GM19043 (cell line): ENCODE results near the gene CREG1.
A peak's percentile ranks its signal among the peaks of the same experiment; 100 is the strongest.
"Not testable (repeated sequence)": the region's sequence is repeated elsewhere in the genome, so short reads cannot be mapped to it uniquely, and the experiment has no call there.

Experiments used
- ATAC-seq: cut with Tn5 transposase; IDR thresholded peaks from one replicate; pipeline ENCODE4 v1.9.1; 2021; ENCODE audit warnings: low read depth; ENCODE audit not compliant: unreplicated experiment

The CREG1 gene

GRCh38 chr1:167565922-167566321, 12.4 kb upstream of the CREG1 start:
- ATAC-seq: no peak

DNA sequence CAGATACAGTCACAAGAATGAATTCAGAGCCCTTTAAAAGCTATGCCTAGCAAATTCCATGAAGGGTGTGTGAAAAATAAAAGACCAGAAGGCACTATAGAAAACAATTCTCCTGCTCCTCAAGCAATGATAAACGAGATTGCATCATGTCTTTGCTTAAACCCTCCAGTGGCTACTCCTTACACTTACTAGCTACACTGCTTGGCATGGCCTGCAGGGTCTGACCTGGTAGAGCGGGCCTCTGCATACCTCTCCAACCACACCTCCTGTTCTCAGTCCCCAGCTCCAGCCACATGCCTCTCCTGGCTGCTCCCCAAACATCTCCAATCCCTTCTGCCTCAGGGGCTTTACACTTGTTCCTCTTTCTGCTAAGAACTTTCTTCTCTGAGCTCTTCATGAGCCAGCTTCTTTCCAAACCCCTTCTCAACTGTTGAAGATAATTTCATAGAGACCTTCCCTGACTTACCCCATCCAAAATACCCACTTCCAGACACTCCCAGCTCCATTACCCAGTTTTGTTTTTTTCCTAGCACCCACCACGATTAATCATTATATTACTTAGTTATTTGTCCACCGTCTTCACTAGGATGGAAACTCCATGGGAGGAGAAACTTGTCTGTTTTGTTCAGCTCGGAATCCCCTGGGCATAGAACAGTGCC, 11.2 kb upstream of the CREG1 start:
- ATAC-seq: no peak

GRCh38 chr1:167563579-167564246, 10.2 kb upstream of the CREG1 start:
- ATAC-seq: no peak

- no peak for ATAC-seq
These were observed 9.1 kb upstream of the CREG1 start for GRCh38 chr1:167562702-167563101.

- ATAC-seq: no peak
These were observed 8.2 kb upstream of the CREG1 start for GRCh38 chr1:167561753-167562152.

GRCh38 chr1:167555971-167556714, 2.6 kb upstream of the CREG1 start:
- ATAC-seq: no peak

- ATAC-seq: not testable (repeated sequence)
These were observed 1.5 kb upstream of the CREG1 start for GRCh38 chr1:167555072-167555471.

- peak; percentile 8 for ATAC-seq
These were observed 642 bp upstream of the CREG1 start for GRCh38 chr1:167554028-167554779.

DNA sequence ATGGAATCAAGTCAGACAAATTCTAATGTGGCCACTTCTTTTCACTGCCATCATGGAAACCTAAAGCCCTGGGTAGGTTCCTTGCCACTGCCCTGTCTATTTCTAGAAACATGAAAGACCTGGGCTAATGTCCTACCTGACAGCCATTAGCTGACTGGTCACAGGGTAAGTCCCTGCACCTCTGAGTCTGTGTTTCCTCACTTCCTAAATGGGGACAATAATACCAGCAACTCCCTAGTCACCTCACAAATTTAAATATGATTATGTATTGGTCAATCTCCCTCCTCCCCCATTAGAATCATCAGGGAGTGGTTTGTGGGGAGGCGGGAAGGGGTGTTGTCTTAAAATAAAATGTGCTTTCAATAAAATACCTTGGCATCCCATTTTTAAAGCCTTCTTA, 2.2 kb downstream of the CREG1 start:
- no peak for ATAC-seq

DNA sequence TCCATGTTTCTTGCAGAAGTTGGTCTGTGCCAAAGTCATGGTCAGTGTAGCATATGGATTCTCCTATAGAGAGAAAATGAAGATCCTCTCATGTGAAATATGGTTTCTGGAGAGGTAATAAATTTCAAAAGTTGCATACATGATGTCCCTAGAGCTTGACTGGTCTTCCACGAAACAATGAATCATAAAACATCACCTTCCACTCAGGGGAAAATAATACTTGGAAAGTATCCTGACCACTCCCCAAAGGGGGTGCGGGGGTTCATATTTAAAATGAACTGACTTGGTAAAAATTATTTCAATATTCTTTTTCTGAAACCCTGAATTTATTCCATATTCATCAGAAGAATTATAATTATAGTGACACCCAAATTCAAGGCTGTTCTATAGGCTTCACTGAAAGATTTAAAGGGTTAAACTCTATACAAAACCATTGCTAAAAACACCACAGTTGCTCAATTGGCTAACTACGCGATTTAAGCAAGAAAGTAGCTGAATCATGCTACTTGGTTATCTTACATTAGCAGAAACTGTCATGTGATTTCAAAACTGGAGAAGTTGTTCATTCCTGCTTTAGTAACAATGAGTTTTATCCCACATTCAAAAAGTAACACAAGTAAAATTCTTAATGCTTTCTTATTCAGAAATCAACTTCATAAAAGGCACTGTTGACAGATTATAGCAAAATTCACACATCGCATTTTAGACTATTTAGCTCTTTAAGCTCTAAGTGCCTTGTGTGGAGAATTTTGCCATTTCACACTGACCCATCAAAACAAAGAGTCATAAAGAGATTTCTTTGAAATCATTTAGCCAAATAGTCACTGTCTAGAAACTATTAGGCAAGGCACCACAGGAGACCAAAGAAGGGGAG, 5.3 kb downstream of the CREG1 start:
- ATAC-seq: no peak

- ATAC-seq: no peak
These were observed 6.6 kb downstream of the CREG1 start for GRCh38 chr1:167546935-167547334.

DNA sequence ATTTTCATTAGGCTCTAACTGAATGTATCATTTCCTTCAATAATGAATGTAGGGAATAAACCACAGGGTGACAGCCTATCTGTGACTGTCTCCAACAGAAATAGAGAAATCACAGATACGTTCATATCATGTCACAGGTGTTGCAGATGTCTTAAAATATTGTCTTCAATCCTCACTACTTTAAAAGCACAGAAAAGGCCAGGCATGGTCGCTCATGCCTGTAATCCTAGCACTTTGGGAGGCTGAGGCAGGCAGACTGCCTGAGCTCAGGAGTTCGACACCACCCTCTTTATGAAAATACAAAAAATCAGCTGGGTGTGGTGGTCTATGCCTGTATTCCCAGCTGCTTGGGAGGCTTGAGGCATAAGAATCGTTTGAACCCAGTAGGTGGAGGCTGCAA, 8.2 kb downstream of the CREG1 start:
- no peak for ATAC-seq

DNA sequence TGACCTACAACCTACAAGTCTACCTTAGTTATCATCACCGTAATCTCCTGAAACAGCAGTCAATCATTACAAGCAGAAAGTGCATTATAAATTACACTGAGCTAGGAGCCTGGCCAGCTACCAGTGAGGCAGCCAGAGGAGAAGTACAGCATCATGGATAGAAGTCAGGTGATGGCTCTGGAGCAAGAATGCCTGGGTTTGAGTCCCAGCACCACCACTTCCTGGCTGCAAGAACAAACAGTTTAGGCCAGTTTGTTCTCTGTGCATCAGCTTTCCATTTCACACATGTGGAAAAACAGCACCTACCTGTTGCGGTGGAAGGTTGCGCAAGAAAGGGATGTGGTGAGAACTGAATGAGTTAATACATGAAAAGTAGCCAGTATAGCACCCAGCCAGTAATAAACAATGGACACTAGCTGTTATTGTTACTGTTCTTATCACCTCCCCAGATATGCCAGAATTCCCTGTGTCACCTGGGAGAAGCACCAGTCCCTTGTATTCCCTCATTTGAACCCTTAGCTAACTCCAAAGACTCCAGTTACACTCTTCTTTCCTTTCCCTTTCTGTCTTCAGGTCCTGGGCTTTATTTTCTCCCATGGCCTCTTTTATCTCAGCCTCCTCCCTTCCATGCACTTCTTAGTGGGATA, 9.0 kb downstream of the CREG1 start:
- no peak for ATAC-seq

- no peak for ATAC-seq
These were observed 10.2 kb downstream of the CREG1 start for GRCh38 chr1:167543199-167543990.

DNA sequence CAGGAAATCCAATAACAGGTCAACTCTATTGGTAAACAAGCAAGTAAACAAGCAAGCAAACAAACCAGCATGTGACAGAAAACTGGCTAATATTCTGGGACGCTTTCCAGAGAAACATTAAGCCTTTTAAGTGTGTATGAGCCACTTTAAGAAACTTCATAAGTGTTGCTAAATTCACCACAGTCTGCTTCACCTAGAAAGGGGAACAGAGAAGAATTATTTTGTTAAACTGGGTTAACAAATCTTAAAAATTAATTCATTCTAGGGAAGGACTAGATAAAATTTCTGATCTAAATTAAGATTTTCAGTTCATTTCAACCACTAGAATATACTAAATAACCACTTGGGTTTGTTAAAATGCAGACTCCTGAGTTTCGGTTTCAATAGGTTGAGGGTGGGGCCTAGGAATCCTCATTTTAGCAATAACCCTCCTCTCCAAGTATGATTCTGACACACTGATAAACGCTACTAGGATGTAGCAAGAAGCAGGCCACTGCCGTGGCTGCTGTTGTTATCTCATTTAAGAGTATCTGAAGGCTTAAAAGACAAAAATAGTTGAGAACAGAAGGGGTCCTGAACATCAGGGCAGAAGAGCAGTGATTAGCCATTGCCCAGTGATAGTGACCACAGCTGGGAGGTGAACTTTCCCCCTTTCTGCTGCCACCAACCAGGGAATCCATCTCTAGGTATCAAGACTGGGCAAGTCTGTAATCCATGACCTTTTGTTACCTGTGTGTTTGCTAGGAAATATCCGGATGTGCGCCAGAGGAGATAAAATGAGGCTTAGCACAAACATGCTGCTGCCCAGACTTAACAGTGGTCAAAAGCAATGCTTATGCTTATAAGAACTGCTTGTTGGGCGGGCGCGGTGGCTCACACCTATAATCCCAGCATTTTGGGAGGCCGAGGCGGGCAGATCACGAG, 11.2 kb downstream of the CREG1 start:
- ATAC-seq: no peak

DNA sequence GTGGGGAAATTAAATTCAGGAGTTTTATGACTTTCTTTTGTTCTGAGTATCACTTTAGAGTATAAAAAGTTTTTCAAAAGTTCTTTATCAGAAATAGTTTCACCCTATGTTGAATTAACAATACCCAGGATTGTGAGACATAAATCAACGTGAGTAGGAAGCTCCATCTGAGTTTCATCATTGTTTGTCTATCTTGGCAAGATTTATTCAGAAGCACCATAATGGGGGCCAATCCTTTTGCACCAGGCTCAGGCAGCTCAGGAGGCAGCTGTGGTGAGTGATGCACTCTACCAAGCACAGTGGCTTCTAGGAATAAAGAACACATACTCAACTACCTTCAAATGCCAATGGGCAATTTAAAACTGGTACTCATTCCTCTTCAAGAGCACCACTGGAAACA, 12.0 kb downstream of the CREG1 start:
- ATAC-seq: no peak

- no peak for ATAC-seq
These were observed 12.6 kb downstream of the CREG1 start for GRCh38 chr1:167541003-167541402.

DNA sequence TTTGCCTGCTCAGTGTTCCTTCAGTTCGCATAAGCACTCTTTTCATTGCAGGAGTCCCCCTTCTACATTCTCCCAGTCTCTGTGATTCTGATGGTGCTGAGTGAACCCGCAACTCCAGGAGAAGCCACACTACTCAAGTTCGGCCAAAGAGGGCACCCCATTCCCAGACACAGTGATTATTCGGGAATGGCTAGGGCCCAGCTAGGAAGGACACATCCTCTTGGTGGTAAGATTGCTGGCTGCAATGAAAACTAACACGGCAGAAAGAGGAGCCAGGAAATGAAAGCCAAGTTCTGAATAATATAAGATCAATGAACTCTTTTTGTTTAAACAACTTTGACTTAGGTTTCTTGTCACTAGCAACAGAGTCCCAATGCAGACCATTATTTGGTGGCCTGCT, 14.9 kb downstream of the CREG1 start:
- no peak for ATAC-seq
